HG03442 (cell line): Measurements from ENCODE around the gene LPCAT1.
"Not testable (repeated sequence)": the region's sequence is repeated elsewhere in the genome, so short reads cannot be mapped to it uniquely, and the experiment has no call there.

ENCODE experiments used
- ATAC-seq: cut with Tn5 transposase; IDR thresholded peaks from one replicate; pipeline ENCODE4 v1.9.1; 2021; ENCODE audit warnings: mild to moderate bottlenecking, moderate library complexity; ENCODE audit not compliant: unreplicated experiment

LPCAT1 gene

DNA sequence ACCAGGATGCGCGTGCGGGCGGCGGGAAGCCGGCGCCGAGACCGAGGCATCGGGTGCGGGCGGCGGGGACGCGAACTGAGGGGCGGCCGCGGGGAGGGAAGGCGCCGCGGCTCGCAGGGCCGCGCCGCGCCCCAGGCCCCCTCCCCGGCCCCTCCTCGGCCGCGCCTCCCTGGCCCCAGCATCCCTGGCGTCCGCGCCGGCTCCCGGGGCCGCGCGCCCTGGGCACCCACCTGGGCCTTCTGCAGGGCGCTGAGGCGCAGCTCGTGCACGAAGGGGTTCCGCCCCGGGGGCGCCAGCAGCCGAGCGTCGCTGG, 324 bp downstream of the LPCAT1 start:
- peak; percentile 18 for ATAC-seq

DNA sequence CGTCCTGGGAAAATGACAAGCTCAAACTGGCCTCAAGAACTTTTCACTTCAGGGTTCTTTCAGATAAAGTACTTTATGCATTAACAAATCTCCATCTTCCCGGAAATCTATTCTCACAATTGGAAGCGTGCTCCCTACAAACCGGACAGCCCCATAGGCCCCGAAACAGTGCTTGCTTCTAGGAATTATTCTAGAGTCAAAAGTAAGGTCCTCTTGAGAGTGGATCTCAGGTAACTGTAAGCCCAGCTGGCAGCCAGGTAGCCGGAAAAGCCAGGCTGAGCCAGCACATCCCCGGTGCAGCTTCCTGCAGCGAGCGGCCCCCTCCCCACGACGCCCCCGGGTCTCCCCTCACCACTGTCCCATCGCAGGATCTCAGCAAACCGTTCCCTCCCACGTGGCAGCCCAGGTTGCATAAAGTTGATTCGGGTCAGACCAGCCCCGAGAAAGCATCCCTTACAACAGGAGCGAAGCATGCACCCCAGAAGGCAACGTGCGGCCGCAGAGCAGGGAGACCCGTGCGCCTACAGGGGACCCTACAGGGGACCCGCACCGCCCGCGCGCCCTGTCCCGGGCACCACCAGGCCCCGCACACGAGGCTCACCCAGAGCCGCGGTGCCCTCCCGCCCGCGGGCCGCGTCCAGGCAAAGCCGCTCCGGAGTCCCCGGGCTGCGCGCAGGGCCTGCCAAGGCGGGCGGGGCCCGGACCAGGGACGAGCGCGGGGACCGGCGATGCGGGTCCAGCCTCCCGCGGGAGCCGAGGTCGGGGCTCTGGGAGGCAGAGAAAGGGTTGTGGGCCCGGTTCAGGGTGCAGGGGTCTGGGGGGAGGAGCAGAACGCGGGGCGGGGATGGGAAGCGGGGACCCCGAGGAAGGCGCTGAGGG, 920 bp downstream of the LPCAT1 start:
- no peak for ATAC-seq

DNA sequence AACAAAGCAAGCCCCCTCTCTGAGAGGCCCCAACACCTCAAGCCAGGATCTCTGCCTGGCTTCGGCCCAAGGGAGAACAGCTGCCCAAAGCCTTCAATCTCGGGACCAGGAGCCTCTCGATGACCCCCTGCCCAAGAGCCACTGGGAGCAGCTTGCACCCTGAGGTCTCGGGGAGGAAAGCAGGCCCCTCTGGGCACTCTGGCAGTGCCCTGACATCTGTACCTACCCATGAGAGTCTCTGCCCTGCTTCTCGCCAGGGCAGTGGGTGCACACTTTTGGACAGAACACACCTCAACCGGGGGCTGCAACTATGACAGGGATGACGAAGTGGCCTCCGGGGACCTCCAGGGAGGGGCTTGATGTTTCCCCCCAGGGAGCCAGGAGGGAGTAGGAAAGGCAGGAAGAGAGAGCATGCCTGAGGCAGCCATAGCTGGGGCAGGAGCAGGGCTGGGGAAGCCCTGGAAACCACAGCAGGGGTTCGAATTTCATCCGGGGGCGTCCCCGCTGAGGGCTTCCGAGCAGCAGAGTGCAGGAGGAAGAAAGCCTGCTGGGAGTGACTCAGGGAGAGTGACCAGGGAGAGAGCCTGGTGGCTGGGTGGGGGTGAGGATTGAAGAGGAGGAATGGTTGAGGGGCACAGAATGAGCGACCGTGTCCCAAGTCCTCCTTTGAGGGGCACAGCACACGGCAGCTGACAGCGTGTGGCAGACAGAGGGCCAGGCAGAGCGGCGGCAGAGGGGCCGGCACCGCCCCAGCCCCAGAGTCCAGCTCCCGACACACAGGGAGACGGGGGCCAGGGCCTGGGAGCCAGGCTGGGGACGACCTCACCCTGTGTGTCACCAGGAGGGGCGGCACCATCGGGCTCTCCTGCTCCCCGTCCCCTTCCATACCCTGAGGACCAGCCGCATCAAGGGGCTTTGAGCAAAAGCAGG, 1.8 kb downstream of the LPCAT1 start:
- no peak for ATAC-seq

DNA sequence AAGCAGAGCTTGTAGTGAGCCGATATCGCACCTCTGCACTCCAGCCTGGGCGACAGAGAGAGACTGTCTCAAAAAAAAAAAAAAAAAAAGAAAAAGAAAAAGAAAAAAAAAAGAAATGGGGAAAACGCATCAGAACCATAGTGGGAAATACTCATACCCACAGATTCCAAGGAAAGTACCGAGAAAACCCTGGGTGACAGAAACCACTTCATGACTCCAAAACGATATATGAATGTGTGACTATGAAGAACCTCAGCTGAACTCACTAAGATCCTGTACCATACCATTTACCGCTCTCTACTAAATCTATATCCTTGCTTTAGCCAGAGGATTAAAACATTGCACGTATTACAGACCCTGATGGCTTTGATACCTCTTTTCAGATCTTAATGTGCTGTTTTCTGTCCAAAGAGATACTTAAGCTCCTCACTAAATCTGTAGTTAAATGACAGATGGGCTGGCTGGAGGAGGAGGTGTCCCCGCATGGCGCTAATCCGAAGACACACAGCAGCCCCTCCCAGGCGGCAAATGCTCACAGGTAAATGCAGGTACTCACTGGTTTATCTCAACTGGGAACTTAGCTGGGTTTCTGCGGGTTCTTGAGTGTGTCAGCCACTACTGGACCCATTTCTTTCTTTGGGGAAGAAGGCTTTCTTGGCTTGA, 2.8 kb downstream of the LPCAT1 start:
- no peak for ATAC-seq

DNA sequence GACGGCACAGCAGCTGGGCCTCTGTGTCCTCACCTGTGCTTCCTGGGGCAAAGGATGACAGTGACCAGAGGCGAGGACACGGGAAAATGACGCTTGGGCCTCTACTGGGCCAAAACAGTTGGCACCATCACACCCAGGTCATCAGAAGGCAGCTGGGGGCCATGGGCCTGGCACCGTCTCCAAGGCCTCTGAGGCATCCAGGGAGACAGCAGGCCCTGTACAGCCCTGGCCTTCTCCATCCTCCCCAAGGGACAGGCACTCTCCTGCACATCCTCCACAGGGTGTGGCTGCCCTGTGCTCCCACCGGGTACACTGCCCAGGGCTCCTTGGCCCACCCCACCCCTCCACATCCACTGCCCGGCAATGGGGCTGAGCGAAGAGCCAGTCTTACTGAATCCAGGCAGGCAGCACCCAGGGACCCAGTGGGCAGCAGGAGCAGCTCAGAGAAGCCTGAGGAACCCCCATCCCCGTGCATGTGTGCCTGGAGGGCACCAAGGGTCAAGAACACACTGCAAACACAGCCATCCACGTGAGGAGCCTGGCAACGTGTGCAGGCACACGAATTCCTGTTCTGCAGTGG, 4.0 kb downstream of the LPCAT1 start:
- ATAC-seq, result no peak

DNA sequence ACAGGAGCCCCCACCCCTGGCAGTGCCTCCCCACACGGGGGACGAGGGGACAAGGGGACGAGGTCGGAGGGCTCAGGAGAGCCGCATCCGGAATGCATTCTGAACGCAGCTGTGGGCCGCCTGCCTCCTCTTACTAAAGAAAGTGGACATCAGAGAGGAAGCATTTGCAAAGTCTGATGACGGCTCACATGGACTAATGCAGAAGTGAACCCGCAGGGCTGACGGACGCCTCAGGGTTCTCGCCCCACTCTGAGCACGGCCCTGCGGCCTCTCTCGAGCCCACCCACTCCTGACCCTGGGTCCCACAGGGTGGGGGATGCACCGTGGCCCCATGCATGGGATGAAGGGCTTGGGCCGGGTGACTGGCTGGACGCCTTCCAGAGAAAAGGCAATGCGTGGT, 5.9 kb downstream of the LPCAT1 start:
- no peak for ATAC-seq

DNA sequence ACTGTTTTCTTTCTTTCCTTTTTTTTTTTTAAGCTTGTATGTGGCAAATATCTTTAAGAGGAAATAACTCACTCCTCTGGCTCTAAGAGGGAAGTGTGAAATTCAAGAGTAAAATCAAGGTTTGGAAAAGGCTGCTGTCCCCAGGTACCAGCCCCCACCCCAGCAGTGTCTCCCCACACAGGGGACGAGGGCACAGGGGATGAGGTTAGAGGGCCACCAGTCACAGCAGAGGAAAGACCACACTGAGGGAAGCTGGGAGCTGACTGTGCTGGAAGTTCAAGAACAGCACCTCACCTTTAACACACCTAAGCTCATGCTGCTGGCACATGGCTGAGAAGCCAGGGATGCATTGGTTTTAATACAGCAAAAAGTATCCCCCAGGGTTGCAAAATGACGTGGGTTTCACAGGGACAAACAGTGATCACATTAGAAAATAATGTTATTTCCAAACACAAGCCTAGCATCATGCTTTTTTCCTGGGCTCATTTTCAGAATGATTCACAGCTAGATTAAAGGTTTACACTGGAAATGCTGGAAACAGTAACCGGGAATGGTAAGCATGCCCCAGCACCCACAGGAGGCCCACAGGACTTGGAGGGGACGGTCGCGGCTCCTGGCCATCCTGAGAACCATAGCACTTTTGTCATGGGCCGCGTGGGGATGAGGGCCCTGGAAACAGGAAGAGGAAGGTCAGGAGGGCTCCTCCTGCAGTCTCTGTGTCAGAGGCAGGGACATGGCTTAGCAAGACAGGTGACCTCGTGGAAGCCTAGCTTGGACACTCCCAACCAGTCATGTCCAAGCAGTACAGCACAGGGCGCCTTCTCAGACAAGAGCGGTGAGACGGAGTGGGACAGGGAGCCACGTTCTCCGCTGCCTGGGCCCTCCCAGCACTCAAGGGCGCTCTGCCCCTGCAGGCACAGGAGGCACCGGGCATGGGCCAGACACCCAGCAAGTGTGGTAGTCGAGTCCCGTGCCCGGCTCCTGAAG, 6.9 kb downstream of the LPCAT1 start:
- no peak for ATAC-seq

DNA sequence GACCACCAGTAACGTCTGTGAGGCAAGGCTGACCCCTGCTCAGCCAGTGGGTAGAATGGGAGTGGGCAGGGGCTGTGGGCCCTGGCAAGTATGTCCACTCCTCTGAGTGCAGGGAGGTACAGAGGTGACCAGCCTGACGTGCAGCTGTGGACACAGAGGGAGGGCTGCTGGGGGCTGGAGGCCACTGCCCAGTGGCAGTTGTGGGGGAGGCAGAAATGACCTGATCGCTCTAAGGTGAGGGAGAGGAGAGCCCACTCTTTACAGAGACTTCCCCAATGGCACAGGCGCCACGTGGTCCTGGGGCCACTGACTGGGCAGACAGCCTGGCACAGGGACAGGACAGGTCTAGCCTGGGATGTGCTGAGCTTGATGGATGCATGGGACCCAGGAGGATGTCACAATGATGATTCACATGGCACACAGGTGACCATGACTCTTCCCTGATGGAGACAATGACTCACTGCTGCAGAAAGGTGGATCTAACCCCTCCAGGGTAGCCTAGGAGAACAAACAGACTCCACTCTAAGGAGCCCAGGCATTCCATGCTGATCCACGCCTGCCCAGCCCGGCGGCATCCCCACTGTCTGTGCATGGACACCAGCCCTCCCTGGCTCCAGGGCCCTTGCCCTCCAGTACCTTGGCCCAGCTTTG, 7.7 kb downstream of the LPCAT1 start:
- no peak for ATAC-seq

DNA sequence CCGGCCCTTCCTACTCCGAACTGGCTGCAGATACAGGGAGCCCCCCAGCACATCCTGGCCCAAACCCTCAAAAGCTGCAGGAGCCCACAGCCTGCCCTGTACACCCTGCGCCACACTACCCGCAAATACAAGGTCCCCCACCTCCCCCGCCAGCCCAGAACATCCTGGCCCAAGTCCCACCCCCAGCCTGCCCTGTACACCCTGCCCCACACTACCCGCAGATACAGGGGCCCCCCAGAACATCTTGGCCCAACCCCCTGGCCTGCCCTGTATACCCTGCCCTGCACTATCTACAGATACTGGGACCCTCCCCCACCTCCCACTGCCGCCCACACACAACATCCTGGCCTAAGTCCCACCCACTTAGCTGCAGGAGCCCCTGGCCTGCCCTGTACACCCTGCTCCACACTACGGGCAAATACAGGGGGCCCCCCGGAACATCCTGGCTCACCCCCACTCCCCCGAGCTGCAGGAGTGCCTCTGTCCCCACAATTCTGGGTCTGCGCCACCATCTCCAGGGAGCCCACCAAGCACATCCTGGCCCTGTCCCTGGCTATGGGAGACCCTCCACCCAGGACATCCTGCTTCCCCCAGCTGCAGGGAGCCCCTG, 8.3 kb downstream of the LPCAT1 start:
- no peak for ATAC-seq

DNA sequence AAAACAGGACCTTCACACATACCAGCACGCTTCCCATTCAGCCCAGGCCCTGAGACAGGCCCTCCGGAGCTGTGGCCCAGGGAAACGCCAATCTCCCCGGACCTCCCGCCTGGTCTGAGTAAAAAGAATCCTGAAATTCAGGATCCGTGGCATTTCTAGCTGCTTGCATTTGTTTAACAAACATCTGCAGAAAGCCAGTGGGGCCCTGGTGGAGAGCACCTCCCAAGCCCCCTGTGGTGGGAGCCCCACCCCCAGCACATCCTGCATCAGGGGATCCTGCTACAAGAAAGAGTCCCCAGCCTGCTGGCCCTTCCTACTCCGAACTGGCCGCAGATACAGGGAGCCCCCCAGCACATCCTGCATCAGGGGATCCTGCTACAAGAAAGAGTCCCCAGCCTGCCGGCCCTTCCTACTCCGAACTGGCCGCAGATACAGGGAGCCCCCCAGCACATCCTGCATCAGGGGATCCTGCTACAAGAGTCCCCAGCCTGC, 8.9 kb downstream of the LPCAT1 start:
- ATAC-seq, result not testable (repeated sequence)

DNA sequence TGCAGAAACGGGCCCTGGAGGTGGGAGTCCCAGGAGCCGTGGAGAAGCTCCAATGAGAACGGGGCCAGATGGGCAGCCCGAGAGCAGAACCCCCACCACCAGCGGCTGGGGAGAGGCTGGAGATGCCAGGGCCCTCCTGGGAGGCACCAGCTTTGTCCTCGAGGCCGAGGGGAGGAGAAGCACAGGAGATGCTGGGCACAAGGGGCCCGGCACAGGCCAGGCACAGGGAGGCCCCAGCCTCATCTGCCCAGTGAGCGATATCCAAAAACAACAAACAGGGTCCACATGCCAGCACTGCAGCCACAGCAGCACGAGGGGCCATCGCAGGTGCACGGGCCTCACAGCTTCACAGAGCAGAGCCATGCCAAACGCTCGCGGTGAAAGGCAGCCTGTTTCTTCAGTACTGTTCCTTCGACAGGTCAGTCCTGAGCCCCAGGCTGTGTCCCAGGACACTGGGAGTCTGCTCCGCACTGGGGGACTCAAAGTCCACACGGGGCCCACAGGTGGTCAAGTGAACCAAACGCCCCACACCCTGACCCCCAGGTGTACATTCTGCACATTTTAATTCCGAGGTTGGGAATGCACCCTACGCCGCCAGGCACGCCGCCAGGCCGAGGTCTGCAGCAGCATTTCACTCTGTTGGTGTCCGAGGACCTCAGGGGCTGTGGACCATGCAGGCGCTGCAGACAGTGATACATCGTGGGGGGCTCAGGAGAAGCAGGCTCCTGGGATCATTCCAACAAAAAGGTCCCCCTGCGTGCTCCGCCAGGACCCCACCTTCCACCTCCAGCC, 9.5 kb downstream of the LPCAT1 start:
- ATAC-seq, result no peak

DNA sequence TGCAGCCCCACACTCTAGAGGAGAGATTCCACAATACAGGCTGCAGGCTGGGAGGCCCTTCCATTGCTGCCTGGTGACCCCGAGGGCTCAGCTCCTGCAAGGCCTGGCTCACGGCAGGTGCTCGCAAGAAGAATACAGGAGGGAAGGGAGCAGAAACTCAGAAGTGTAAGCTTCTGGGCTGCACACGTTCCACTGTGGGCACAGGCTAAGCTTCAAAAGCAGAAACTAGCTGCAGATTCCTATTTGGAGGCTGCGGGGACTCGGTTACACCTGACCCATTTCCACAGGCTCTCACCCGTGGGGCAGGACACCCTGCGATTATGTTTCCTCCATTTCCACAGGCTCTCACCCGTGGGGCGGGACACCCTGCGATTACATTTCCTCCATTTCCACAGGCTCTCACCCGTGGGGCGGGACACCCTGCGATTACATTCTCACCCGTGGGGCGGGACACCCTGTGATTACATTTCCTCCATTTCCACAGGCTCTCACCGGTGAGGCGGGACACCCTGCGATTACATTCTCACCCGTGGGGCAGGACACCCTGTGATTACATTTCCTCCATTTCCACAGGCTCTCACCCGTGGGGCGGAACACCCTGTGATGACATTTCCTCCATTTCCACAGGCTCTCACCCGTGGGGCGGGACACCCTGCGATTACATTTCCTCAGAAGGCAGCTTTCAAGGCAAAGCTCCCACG, 10.3 kb downstream of the LPCAT1 start:
- no peak for ATAC-seq

DNA sequence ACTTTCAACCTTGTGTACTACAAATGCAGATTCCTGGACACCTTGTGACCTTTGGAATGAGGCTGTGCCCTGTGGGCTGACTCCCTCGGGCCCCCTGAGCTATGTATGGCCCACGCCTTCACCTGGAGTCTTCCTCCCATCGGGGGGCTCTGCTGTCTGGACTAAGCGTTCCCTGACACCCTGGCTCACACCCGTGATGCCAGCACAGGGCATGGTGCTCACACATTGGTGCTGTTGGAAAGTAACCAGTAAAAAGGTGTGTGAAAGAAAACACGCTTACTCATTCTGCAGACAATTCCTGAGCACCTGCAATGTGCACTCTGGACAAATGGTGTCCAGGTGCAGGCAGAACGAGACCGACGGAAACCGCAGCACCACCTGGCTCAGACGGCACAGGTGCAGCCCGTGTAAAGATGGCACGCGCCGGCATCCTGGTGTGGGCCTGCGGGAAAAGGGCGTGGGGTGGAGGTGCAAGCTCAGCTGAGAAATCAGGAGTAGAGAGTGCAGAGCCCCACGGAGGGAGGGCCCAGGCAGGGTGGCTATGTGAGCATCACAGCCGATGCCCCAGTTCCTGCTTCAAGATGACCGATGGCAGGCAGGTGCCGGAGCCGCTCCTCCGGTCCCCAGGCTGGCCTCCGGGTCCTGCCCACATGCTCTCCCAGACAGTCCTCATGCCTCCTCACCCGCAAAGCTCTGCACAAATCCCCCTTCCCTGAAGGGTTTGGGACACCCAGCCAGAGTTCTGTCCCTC, 11.0 kb downstream of the LPCAT1 start:
- ATAC-seq, result no peak

DNA sequence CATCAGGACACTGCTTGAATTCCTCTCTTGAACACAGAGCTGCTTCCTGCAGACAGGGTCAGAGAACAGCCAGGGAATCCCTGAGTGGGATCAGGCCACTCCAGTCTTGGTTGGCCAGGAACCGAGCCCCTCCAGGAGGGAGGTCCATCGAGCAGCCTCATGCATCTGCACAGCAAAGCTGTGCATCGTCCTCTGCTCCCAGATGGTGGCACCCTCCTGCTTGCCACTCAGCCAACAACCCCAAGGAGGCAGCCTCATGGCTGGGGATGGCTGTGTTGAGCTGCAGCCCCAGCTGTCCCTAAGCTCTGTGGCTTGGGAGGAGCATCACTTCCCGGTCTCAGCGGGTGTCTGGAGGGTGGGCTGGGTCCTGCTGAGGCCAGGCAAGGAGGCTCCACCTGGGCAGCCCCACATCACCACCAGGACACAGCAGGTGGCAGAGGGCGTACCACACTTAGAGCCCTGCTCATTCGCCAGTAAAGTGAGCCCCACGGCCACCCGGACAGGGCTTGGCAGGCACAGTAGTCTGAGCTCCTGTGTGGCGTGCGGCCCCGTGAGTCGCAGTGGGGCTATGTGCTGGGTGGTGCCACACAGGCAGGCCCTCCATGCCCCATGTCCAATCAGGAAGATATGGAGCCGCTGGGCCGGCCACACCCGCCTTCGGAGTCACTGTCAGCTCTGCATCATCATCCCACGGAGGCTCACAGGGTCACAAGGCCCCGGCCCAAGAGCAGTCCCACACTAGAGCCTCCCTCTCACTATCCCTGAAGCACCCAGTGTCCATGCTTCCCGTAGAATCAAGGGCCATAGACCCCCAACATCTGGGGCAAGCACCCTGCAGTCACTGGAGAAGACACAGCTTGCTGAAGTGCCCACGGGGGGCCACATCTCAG, 11.9 kb downstream of the LPCAT1 start:
- no peak for ATAC-seq

DNA sequence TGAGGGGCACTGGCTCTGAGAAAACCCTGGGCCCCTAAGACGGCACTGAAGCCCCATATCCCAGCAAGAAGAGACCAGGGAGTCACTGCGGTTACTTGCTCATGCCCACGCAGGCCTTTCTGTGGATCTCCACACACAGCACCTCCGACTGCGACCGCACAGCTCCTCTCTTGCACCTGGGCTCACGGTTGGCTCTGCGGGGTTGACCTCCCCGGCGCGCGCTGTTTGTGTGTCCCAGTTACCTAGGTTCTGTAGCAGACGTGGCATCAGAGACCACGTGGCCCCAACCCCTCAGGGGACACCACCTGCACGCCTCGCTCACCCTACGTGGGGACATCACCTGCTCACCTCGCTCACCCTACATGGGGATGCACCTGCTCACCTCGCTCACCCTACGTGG, 12.7 kb downstream of the LPCAT1 start:
- ATAC-seq, result no peak

DNA sequence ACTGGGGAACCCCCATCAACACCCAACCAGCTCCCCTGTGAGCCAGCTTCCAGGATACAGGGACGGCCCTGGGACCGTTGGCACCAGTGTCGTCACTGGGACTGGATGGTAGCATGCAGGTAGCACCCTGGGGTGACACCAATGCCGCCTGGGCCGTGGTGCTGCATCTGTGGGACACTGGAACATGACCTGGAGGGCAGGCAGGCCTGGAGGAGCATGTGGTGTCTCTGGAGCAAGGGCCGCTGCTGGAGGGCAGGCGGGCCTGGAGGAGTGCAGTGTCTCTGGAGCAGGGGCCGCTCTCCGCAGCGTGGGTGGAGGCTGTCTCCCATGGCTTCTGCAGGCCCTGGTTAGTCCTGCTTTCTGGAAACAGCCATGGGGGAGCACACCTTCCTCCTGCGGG, 13.1 kb downstream of the LPCAT1 start:
- ATAC-seq, result no peak
